ENCODE results near the gene LRG1. TPM values are rescaled to one million over a fixed set of nuclear protein-coding genes. Genes with fewer than 3 reads are reported as not detected.

The LRG1 gene
- polyA plus RNA-seq, 1 of the 3 experiments (the other 2 are of a cell fraction) = 0.12 TPM

DNA sequence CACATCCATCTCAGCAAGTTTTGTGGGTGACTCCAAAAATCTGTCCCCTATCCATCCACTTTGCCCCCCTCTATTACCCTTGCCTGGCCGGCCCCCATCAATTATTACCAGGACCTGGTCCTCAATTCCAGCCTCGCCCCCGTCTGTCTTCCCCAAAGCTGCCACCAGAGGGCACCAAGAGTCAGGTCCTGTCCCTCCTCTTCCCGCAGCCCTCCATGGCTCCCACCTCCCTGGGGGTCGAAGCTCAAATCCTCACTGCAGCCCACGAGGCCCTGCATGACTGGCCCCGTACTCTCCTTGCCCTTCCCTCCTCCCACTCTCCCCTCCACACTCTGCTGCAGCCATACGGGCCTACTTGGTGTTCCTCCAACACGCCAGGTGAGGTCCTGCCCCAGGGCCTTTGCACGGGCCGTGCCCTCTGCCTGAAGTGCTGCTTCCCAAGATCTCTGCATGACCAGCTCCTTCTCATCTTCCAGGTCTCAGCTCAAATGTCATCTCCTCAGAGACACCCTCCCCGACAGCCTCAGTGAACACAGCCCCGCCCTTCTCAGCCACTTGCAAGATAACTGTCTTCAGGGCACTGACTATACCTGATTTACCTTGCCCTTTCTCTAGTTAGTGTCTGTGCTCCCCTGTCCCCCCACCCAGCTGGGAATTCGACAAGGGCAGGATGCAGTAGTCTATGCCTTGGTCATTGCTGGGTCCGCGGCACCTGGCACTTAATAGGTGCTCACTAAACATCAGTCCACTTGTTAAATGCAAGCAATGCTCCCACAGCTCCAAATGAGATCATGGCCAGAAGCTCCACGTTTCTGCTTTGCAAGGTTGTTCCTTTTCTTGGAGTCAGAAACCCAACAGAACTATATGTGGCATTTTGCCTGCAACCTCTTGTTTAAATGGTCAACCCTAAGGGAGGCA, 36.4 kb upstream of the LRG1 start:
- H3K4me2 ChIP-seq = no peak overlapping the region
- no peak overlapping the region; the same call in 1 of the 2 replicates for H3K9ac ChIP-seq
- H4K20me1 ChIP-seq (ENCODE audit: insufficient read depth) = no peaks in the 10 kb centered on the region
- H3K27me3 ChIP-seq (ENCODE audit: insufficient read depth) = peaks cover 14% of the 10 kb centered on the region; the same call in 1 of the 2 replicates
- H3K9me3 ChIP-seq = no peaks in the 10 kb centered on the region
- peak overlapping the region in 1 of 2 experiments; percentile 39; a peak in 1 of 4 replicates for H3K4me3 ChIP-seq (ENCODE audit: low read depth in 2 of 2, low read length in 1 of 2)
- H3K4me1 ChIP-seq (ENCODE audit: control insufficient read depth in 1 of 2, insufficient read depth in 2 of 2, low read depth in 1 of 2, low read length in 1 of 2) = no peaks in the 10 kb centered on the region; a peak in 1 of 4 replicates
- ChIA-PET POLR2A (no interaction called here), CTCF (interaction anchor here (0.6 to 13.0 kb wide), 30 partner anchors 8 to 343 kb away, joined by 3 to 200 read pairs (median 5); partner anchors contain the start of genes PLIN5, SEMA6B and TNFAIP8L1)
- 28% methylated on average over 17 of the region's 17 CpGs for WGBS (ENCODE audit: low lambda C conversion rate)
- H3K36me3 ChIP-seq (replicated peaks in 1 of 2; ENCODE audit: control insufficient read depth in 1 of 2, insufficient read depth in 2 of 2, low read length in 1 of 2) = no peaks in the 10 kb centered on the region
- no peaks in the 10 kb centered on the region for H3K79me2 ChIP-seq (ENCODE audit: insufficient read depth)
- H3F3A ChIP-seq (replicated peaks; ENCODE audit: insufficient read depth) = peaks cover 12% of the 10 kb centered on the region
- DNase-seq = peak; percentile 85
- H3K9me2 ChIP-seq = no peaks in the 10 kb centered on the region
- no peak overlapping the region for H2AFZ ChIP-seq (ENCODE audit: low read depth)
- H3K27ac ChIP-seq (ENCODE audit: low read depth in 2 of 2, low read length in 1 of 2) = peak overlapping the region in 1 of 2 experiments; percentile 49; a peak in 1 of 4 replicates
- no peak for TF ChIP-seq TEAD4 (IDR thresholded peaks at IDR 0.05; ENCODE audit: borderline replicate concordance, insufficient read depth)
- no peak for TF ChIP-seq NRF1 (IDR thresholded peaks at IDR 0.05; ENCODE audit: low read depth, low read length)
- TF ChIP-seq POLR2AphosphoS5 (IDR thresholded peaks at IDR 0.05; ENCODE audit: low read depth, low read length) = no peak
- TF ChIP-seq RCOR1 (IDR thresholded peaks at IDR 0.05; ENCODE audit: low read length) = 0 out of 2 replicates have a peak, but pooled peaks have one; percentile 18
- TF ChIP-seq, protein P1, sequence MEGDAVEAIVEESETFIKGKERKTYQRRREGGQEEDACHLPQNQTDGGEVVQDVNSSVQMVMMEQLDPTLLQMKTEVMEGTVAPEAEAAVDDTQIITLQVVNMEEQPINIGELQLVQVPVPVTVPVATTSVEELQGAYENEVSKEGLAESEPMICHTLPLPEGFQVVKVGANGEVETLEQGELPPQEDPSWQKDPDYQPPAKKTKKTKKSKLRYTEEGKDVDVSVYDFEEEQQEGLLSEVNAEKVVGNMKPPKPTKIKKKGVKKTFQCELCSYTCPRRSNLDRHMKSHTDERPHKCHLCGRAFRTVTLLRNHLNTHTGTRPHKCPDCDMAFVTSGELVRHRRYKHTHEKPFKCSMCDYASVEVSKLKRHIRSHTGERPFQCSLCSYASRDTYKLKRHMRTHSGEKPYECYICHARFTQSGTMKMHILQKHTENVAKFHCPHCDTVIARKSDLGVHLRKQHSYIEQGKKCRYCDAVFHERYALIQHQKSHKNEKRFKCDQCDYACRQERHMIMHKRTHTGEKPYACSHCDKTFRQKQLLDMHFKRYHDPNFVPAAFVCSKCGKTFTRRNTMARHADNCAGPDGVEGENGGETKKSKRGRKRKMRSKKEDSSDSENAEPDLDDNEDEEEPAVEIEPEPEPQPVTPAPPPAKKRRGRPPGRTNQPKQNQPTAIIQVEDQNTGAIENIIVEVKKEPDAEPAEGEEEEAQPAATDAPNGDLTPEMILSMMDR (IDR thresholded peaks at IDR 0.05) = peak; percentile 84
- TF ChIP-seq, protein P2, sequence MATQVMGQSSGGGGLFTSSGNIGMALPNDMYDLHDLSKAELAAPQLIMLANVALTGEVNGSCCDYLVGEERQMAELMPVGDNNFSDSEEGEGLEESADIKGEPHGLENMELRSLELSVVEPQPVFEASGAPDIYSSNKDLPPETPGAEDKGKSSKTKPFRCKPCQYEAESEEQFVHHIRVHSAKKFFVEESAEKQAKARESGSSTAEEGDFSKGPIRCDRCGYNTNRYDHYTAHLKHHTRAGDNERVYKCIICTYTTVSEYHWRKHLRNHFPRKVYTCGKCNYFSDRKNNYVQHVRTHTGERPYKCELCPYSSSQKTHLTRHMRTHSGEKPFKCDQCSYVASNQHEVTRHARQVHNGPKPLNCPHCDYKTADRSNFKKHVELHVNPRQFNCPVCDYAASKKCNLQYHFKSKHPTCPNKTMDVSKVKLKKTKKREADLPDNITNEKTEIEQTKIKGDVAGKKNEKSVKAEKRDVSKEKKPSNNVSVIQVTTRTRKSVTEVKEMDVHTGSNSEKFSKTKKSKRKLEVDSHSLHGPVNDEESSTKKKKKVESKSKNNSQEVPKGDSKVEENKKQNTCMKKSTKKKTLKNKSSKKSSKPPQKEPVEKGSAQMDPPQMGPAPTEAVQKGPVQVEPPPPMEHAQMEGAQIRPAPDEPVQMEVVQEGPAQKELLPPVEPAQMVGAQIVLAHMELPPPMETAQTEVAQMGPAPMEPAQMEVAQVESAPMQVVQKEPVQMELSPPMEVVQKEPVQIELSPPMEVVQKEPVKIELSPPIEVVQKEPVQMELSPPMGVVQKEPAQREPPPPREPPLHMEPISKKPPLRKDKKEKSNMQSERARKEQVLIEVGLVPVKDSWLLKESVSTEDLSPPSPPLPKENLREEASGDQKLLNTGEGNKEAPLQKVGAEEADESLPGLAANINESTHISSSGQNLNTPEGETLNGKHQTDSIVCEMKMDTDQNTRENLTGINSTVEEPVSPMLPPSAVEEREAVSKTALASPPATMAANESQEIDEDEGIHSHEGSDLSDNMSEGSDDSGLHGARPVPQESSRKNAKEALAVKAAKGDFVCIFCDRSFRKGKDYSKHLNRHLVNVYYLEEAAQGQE (IDR thresholded peaks at IDR 0.05; ENCODE audit: low read depth, low read length) = no peak
- no peak for TF ChIP-seq MXI1 (IDR thresholded peaks at IDR 0.05; ENCODE audit: low read depth, low read length)
- TF ChIP-seq CHD2 (IDR thresholded peaks at IDR 0.05; ENCODE audit: low read length, partially characterized antibody) = no peak
- no peak for TF ChIP-seq FOXM1 (IDR thresholded peaks at IDR 0.05; ENCODE audit: low read depth)
- TF ChIP-seq JUND (IDR thresholded peaks at IDR 0.05) = no peak
- TF ChIP-seq GABPA (IDR thresholded peaks at IDR 0.05; ENCODE audit: low read depth) = no peak
- TF ChIP-seq RFX5 (IDR thresholded peaks at IDR 0.05; ENCODE audit: low read length) = no peak
- TF ChIP-seq EP300 (IDR thresholded peaks at IDR 0.05; ENCODE audit: borderline replicate concordance in 1 of 2, low read depth in 1 of 2, low read length in 1 of 2) = no peak
- TF ChIP-seq ELF1 (IDR thresholded peaks at IDR 0.05) = no peak
- TF ChIP-seq GATA2 (CRISPR knock-in tag; IDR thresholded peaks at IDR 0.05) = no peak
- peak; percentile 67 for TF ChIP-seq SMC3 (IDR thresholded peaks at IDR 0.05; ENCODE audit: low read depth, low read length)
- TF ChIP-seq, protein P3, sequence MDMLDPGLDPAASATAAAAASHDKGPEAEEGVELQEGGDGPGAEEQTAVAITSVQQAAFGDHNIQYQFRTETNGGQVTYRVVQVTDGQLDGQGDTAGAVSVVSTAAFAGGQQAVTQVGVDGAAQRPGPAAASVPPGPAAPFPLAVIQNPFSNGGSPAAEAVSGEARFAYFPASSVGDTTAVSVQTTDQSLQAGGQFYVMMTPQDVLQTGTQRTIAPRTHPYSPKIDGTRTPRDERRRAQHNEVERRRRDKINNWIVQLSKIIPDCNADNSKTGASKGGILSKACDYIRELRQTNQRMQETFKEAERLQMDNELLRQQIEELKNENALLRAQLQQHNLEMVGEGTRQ (IDR thresholded peaks at IDR 0.05; ENCODE audit: borderline replicate concordance, low read depth, low read length) = no peak
- no peak for TF ChIP-seq RXRA (IDR thresholded peaks at IDR 0.05; ENCODE audit: borderline replicate concordance, low read depth)
- no peak for TF ChIP-seq NFIC (IDR thresholded peaks at IDR 0.05; ENCODE audit: borderline replicate concordance)
- TF ChIP-seq EZH2phosphoT487 (IDR thresholded peaks at IDR 0.05; ENCODE audit: borderline replicate concordance, low read depth) = no peak
- TF ChIP-seq RAD21 (IDR thresholded peaks at IDR 0.05; ENCODE audit: low read length) = peak; percentile 64
- TF ChIP-seq FOXJ3 (CRISPR knock-in tag; IDR thresholded peaks at IDR 0.05) = no peak
- no peak for TF ChIP-seq YY1 (IDR thresholded peaks at IDR 0.05; ENCODE audit: low read depth)
- TF ChIP-seq MEF2A (IDR thresholded peaks at IDR 0.05; ENCODE audit: borderline replicate concordance, low read depth) = no peak
- TF ChIP-seq, protein P4, sequence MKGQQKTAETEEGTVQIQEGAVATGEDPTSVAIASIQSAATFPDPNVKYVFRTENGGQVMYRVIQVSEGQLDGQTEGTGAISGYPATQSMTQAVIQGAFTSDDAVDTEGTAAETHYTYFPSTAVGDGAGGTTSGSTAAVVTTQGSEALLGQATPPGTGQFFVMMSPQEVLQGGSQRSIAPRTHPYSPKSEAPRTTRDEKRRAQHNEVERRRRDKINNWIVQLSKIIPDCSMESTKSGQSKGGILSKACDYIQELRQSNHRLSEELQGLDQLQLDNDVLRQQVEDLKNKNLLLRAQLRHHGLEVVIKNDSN (IDR thresholded peaks at IDR 0.05; ENCODE audit: borderline replicate concordance, low read depth) = no peak

Data from SK-N-SH (cell line).